Right renal pelvis (tissue), 4 donors: ENCODE results near the gene PDE11A. TPM values are rescaled to one million over a fixed set of nuclear protein-coding genes. Genes with fewer than 3 reads are reported as not detected.
"Not testable (repeated sequence)": the region's sequence is repeated elsewhere in the genome, so short reads cannot be mapped to it uniquely, and the experiment has no call there.

ENCODE experiments used
- DNase-seq, 4 donors: peaks; one replicate each; pipeline ENCODE4 v3.0.0-alpha.2; 2013; ENCODE audit warnings: low read depth in 4 of 4, low spot score in 3 of 4, missing footprints in 1 of 4
- polyA plus RNA-seq, 4 donors: library from polyadenylated mRNA; unstranded; fragments of 120-200 nt; gene quantifications; one replicate each; pipeline ENCODE4 v1.2.1, GENCODE V29; 2013; ENCODE audit not compliant: insufficient read length in 4 of 4

Gene PDE11A
- polyA plus RNA-seq, 4 donors: 4.7 to 8.6 (median 7.1) TPM

DNA sequence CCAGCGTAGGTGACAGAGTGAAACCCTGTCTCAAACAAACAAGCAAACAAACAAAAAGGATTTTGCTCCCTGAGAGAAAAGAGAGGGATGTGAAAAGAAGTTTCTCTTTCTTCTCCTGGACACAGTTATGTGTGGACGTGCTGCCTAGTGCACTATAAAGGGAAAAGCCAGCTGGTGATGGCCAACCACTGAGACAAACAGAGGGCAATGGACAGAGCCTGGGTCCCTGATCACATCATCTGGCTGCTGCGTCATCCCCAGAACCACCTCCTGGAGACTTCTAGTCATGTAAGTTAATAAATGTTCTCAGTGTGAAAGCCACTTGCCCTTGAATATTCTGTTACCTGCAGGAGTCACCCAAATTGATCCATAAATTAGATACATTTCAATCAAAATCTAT, 184.9 kb downstream of the PDE11A start:
- no peak for DNase-seq

DNA sequence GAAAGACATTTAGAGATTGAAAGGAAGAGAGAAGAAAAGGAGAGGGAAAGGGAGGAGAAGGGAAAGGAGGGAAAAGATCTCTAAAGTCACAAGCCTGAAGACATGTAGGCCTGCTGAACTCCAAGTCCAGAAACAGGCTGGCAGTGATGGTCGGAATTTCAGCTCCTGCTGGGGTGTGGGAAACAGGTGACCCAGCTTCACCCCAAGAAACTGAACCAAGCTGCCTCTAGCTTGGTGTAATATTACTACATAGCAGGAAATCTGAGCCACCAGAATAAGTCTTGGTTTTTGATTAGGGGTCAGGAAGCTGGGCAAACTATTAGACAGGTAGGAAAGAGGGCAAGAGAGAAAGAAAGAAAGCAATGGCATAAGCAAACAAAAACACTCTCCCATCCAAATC, 185.8 kb downstream of the PDE11A start:
- DNase-seq: no peak

DNA sequence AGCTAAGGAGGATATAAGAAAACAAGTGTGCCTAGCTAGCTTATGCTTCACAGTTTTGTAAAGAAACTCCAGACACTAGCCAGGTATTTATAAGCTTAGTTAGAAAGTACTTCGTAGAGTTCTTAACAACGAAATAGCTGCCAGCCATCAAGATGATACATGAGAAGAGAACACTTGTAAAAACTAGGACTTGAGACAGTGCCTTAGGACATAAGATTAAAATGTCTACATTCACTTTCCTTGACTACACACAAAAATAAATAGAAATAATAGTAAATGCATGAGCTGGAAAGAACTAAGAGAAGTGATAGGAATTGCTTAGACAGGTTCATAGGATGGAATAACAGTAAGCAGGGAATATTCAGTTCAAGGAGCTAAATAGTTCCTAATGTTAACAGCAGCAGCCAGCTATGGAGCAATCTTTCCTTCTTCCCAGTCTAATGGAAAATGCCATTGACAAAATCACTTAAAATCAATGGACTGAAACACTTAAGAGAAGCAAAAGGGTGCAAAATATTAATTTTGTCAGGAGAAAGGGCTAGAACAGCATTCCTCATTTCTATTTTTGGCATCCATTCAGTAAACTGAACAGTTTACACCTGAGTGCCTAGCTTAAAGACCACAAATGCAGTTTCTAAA, 186.6 kb downstream of the PDE11A start:
- no peak for DNase-seq

DNA sequence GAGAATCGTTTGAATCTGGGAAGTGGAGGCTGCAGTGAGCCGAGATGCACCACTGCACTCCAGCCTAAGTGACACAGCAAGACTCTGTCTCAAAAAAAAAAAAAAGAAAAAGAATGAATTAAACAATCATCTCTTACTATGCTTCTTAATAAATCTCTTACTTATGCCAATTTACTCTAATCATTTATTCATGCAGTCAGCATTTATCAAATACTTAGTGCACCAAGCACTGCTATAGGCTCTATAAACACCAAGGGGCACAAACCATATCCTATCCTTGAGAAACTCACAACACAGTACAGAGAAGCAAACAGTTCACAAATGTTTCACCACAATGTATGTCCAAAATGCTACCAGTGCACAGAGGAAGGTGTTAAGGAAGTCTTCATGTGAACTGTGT, 189.4 kb downstream of the PDE11A start:
- DNase-seq: no peak

DNA sequence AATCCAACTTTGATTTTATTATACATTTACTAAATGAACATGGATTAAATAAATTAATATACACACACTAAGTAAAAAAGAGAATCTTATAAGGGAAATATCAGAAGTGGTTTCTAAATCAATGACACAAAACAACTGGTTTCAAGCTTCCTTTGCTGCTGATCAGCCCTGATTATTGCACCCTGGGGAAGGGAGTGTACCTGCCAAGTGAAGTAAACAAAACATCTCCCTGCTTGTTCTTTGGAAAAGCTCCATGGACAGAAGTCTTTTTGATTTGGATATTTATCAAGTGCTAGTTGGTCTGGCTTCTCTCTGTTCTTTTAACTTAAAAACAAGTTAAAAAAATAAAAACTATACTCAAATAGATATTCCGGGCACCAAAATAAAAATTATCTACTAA, 190.1 kb downstream of the PDE11A start:
- no peak for DNase-seq

DNA sequence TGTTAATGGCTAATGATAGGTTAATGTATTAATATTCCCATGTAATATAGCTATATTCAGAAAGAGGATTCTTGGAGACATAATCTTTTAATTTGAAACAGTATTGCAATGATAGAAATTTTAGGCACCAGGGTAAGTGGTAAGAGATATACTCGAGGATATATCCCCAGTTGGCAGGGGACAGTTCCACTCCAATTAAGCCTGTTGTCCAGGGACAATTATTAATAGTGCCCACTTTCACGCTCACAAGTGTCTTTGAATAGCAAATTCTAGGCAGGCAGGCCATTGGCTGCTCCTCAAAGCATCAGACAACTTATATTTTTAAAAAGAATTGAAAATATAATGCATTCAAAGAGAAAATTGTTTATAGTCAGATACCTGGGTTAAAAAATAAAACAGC, 190.7 kb downstream of the PDE11A start:
- no peak for DNase-seq

DNA sequence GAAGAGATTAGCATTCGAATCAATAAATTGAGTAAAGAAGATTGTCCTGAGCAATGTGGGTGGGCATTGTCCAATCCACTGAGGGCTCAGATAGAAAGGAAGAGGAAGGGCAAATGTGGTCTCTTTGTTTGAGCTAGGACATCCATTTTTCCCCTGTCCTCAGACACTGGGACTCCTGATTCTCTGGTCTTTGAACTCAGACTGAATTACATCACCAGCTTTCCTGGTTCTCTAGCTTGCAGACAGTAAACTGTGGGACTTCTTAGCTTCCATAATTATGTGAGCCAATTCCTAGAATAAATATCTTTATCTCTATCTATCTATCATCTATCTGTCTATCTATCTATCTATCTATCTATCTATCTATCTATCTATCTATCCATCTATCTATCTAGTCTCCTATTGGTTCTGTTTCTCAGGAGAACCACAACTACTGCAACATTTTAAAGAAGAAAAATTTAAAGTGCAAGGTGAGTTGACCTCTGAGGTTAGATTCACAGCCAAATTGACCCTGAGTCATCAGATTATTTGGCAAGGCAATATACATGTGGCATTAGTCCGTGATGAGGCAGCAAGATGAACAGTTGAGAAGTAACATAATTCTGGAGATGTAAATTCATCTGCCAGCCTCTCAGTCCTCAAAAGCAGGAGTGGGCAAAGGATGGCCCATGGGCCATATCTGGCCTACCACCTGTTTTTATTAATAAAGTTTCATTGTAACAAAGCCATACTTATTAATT, 191.4 kb downstream of the PDE11A start:
- no peak for DNase-seq

DNA sequence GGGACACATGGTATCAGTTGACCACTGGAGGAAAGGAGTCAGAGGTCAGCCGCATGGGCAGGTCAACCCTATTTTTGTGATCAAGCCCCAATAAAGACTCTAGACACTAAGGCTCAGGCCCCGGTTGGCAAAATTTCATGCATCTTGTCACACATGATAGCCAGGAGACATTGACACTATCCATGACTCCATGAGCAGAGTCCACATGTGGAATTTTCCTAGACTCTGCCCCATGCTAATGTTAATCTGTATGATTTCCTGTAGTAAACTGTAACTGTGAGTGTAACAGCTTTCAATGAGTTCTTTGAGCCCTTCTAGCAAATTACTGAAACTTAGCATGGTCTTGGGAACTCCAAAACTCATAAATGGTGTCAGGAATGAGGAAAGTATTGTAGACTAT, 192.3 kb downstream of the PDE11A start:
- no peak for DNase-seq

DNA sequence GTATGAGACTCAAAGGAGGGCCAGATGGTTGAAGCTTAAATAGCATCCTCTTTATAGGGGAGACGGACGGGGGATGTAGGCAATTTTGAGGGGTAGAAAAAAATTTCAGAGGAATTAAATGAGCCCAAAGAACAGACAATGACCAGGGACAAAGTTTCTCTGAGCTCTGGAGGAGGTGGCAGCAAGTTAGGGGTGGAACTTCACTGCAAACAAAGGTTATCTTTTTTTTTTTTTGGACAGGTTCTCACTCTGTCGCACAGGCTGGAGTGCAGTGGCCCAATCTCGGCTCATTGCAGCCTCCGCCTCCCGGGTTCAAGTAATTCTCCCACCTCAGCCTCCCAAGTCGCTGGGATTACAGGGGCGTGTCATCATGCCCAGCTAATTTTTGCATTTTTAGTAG, 195.6 kb downstream of the PDE11A start:
- DNase-seq: no peak

DNA sequence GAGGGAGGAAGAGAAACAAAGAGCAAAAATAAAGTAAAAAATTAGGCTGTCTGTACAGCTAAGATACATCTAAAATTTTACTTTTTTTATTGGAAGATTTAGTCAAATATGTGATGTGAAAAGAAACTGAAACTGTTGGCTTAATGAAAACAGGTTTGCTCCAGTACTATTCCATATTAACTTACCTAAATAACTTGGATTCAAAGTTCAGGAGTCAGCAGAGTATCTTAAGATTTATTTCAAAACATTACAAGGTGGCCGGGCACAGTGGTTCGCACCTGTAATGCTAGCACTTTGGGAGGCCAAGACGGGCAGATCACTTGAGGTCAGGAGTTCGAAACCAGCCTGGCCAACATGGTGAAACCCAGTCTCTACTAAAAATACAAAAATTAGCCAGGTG, 197.9 kb downstream of the PDE11A start:
- DNase-seq: no peak

DNA sequence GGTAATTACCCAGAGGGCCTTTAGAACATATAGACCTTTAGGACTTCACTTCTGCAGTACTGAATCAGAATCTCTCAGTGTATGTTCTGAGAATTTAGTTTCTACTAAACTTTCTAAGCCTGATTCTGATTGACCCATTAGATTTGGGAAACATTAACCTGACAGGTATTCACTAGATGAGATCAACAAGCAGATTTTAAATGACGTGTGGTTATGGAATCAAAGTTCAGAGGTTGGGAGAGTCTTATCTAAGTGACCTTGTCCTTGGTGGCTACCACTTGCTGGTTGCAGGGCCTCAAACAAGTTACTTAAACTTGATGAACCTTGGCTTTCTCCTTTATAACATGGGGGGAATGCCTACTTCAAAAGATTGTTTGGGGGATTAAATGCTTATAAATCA, 198.7 kb downstream of the PDE11A start:
- DNase-seq: no peak

DNA sequence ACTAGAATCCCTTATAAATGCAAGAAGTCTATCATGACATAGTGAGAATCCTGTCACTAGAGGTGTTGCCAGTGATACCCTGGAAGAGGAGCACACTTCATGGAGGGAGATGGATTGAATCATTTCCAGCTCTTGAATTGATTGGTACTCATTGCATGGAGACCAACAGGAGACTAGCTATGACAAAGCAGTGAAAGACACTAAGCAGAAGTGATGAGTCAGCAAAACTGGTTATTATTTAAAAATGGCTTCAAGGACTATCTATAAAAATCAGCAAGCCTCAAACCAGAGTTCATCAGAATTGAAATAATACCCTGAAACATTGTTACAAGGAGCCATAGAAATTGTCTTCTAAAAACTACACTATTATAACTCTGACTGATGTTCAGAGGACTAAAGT, 200.3 kb downstream of the PDE11A start:
- no peak for DNase-seq

DNA sequence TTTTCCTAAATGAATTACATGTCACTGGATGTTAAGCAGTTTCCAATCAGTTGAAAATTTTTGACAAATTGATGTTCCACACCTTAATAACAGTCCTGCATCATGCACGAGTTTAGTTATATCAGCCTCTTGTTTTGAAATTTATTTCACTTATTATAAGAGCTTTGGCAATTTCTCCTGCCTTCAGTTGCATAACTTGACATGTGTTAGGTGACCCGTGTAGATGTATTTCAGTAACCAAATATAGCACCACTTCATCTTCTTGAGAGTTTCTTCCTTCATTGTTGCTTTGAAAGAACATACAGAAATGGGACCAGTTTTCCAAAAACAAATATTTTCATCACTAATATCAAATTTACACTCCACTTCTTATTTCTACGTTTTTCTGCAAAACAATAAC, 202.7 kb downstream of the PDE11A start:
- DNase-seq: no peak

DNA sequence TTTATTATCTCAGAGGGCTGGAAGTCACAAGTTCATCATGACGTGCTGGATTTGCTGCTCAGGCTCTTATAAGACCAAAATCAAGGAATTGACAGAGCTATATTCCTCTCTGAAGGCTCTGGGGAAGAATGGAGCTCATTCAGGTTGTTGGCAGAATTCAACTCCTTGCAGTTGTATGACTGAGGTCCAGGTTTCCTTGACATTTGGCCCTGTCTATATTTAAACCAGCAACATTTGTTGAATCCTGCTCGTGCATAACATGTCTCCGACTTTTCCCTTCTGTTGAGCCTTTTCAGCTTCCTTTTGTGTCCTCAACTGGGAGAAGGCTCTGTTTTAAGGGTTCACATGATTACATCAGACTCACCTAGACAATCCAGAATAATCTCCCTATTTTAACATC, 203.4 kb downstream of the PDE11A start:
- DNase-seq: no peak

DNA sequence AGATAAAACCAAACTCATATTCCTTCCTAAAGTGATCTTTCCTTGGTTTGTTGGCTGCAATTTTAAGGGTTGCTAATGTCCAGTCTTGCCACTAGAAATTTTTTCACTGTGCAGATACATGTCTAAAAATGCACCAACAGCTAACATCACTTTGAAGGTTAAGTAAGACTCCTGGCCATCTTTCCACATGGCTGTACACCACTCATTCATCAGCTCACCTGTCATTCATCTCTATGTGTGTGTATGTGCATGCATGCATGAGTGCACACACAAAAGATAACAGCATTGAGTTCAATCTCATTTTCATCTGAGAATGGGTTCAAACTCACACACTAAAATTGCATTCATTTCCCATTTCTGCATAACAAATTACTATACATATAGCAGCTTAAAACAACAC, 203.8 kb downstream of the PDE11A start:
- no peak for DNase-seq

DNA sequence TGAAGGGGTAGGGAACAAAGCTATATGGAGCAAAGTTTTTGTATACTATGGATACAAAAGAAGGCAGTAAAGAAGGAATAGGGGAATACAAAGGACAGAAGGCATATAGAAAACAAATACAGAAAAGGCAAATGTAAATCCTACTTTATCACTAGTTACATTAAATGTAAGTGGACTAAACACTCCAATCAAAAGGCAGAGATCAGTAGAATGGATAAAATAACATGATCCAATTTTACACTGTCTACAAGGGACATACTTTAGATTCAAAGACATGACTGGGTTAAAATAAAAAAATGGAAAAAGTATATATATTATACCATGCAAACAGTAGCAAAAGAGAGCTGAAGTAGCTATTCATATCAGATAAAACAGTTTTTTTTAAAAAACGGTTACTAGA, 215.0 kb downstream of the PDE11A start:
- no peak for DNase-seq

DNA sequence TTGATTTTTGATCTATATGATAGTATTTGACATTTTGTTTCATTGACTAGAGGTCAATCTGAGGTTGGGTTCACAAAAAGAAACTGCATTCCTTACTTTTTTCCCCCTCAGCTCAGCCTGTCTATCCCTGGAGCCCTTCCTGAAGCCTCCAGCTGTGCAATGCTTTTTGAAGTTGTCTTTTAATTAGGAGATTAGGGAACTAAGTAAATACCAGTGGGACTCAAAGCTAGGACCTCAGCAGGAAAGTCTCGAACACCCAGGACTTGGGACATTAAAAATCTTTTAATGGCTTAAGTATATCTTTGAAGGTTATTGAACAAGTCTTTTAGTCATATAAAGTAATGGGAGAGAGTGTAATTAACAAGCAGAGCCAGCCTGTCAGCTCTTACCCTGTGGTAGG, 220.2 kb downstream of the PDE11A start:
- no peak for DNase-seq

DNA sequence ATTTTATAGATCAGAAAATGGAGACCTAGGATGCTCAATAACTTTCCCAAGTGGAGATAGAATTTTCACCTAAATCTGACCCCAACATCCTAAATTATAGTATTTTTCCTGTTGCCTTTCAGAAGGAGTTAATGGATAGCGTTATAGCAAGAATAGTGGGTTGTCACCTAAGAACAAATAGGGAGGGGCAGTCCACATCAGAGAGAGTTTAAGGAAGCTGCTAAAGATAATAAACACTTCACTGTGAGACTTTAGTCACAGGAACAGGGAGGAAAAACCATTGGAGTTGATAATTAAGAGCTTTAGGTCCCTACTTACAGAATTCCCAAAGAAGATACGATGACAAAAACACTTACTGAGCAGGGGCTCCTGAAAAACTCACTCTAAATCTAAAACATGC, 229.4 kb downstream of the PDE11A start:
- no peak for DNase-seq

DNA sequence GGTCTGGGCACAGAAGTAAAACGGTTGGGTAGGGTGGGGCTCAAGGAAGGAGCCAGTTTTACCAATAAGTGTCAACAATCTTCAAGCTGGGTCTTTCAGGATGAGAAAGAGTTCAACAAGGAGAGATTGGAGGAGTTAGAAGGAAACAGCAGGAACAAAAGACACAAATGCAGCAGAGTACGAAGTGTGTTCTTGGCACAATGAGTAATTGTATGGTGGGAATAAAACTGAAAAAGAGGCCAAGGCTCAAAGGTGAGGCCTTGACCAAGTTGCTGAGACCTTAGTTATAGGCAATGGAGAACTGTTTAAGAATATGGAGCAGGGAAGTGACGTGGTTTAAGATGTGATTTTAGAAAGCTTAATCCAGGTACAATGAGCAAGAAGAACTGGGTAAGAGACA, 230.3 kb downstream of the PDE11A start:
- no peak for DNase-seq

DNA sequence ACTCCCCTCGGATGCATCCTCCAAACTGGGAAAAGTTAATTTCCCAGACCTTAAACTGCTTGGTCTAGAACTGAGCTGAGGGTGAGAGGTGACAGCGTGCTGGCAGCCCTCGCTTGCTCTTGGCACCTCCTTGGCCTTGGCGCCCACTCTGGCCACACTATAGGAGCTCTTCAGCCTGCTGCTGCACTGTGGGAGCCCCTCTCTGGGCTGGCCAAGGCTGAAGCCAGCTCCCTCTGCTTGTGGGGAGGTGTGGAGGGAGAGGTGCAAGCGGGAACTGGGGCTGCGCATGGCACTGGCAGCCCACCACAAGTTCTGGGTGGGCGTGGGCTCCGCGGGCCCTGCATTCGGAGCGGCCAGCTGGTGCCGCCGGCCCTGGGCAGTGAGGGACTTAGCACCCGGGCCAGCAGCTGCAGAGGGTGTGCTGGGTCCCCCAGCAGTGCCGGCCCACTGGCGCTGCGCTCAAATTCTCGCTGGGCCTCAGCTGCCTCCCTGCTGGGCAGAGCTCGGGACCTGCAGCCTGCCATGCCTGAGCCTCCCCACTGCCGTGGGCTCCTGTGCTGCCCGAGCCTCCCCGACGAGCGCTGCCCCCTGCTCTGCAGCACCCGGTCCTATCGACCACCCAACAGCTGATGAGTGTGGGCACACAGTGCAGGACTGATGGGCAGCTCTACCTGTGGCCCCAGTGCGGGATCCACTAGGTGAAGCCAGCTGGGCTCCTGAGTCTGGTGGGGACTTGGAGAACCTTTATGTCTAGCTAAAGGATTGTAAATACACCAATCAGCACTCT, 237.0 kb downstream of the PDE11A start:
- not testable (repeated sequence) for DNase-seq

DNA sequence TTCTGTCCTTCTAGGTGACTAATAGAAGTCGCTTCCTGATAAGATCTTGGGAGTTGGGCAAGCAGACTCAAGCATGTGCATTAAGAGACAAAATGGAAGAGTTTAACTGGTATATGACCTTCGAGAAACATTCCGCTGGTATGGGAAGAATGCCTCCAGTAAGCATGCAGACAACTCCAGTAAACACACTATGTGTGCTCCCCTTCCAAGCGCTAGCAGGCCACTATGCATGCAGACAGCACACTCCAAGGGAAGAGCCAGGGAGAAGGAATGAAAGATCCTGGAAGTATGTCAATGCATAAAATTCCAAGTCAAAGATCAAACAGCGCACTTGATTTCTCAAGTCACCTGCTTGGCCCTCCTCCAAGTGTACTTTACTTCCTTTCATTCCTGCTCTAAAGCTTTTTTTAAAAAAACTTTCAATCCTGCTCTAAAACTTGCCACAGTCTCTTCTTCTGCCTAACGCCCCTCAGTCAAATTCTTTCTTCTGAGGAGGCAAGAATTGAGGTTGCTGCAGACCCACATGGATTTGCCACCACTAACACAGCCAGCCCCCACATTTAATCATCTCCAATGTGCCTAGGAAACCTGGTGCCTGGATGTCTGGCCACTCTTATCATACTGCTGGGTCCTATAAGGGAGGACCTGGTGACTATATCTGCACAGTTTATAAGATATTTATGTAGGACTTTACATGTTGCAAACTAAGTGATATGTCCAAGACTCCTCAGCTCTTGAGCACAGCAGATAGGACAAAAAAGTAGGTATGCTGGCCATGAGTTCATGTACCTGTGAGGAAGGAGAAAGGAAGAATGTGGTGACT, 239.8 kb downstream of the PDE11A start:
- no peak for DNase-seq
